ENCODE data around the gene SLC37A1. TPM values are rescaled to one million over a fixed set of nuclear protein-coding genes. Genes with fewer than 3 reads are reported as not detected.
A peak's percentile ranks its signal among the peaks of the same experiment; 100 is the strongest.

Gene SLC37A1
- total and polyA plus RNA-seq, 8 donors, result 8.9 to 26.8 (median 10.5) TPM

DNA sequence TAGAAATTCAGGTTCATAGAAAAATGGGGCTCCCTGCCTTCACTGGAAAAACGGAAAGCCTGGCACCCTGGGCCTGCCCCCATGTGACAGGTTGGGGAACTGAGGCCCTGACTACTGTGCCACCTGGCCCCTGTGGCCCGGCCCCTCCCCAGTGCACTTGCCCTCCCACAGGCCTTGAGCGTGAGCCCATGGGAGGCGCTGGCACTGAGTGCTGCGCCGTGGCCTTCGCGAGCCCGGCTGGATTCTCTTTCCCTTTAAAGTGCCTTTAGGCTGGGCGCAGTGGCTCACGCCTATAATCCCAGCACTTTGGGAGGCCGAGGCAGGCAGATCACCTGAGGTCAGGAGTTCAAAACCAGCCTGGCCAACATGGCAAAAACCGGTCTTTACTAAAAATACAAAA, 45.7 kb downstream of the SLC37A1 start:
- DNase-seq (peak in 2 of 4 donors; percentile 15 to 47), ATAC-seq (no peak)
- H3K9me3 ChIP-seq, result no peaks in the 10 kb centered on the region
- no peak overlapping the region for H3K27ac ChIP-seq
- H3K27me3 ChIP-seq, result no peaks in the 10 kb centered on the region
- no peaks in the 10 kb centered on the region for H3K4me1 ChIP-seq
- TF ChIP-seq, protein P1, sequence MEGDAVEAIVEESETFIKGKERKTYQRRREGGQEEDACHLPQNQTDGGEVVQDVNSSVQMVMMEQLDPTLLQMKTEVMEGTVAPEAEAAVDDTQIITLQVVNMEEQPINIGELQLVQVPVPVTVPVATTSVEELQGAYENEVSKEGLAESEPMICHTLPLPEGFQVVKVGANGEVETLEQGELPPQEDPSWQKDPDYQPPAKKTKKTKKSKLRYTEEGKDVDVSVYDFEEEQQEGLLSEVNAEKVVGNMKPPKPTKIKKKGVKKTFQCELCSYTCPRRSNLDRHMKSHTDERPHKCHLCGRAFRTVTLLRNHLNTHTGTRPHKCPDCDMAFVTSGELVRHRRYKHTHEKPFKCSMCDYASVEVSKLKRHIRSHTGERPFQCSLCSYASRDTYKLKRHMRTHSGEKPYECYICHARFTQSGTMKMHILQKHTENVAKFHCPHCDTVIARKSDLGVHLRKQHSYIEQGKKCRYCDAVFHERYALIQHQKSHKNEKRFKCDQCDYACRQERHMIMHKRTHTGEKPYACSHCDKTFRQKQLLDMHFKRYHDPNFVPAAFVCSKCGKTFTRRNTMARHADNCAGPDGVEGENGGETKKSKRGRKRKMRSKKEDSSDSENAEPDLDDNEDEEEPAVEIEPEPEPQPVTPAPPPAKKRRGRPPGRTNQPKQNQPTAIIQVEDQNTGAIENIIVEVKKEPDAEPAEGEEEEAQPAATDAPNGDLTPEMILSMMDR (IDR thresholded peaks at IDR 0.05), result no peak
- intact Hi-C loops (cut with DNase I), result no loop called here
- no peak overlapping the region for H3K4me3 ChIP-seq
- H3K36me3 ChIP-seq, result peaks cover 0 to 99% of the 10 kb centered on the region in 2 donors

GRCh38 chr21:42560517-42561179, 47.0 kb downstream of the SLC37A1 start:
- Histone ChIP-seq H3K4me1 (no peaks in the 10 kb centered on the region), H3K27ac (no peak overlapping the region), H3K4me3 (no peak overlapping the region), H3K9me3 (no peaks in the 10 kb centered on the region), H3K36me3 (peaks cover 0 to 99% of the 10 kb centered on the region in 2 donors), H3K27me3 (no peaks in the 10 kb centered on the region)
- DNase-seq (peak in 1 of 4 donors; percentile 2), ATAC-seq (no peak)
- TF ChIP-seq, protein P1 (IDR thresholded peaks at IDR 0.05), result no peak
- intact Hi-C loops (cut with DNase I), result no loop called here

DNA sequence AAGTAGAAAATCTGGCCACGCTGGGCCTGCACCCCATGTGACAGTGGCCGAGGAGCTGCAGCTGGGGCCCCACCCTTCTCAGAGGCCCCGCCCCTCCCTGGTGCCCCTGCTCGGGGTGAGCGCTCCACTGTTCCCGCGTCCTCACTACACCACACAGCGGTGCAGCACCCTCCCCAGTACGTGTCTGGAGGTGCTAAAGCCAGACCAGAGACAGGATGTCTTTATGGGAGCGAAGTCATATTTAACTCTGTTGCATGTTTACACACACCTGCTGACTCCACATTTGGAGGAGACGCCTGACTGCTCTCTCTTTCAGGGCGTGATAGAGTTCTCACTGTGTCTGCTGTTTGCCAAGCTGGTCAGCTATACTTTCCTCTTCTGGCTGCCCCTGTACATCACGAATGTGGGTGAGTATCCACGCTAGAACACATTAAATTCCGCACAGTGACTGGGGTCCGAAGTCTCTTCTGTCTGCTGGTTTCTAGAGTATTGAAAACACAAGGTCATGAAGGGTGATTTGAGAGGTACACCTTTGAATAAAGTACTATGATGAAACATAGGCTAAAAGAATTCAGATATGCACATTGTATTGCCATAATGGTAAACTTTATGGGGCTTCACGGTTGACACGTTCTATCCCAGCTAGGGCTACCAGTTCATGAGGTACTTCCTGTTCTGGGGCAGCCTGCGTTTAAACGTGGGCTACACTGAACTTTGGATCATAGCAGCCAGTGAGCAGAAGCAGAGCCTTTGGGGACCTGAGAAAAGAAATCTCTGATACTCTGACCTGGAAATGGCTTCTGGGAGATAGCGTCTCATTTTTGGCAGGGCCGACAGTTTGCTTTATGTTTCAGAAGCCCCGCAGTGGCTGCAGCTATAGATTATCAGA, 48.4 kb downstream of the SLC37A1 start:
- Histone ChIP-seq H3K4me1 (peaks cover 0 to 5% of the 10 kb centered on the region in 2 donors), H3K9me3 (no peaks in the 10 kb centered on the region), H3K27ac (no peak overlapping the region), H3K27me3 (no peaks in the 10 kb centered on the region), H3K4me3 (no peak overlapping the region), H3K36me3 (peaks cover 0 to 98% of the 10 kb centered on the region in 2 donors)
- ATAC-seq, result no peak
- TF ChIP-seq, protein P1 (IDR thresholded peaks at IDR 0.05), result no peak
- DNase-seq, result peak in 2 of 4 donors; percentile 24 to 64
- intact Hi-C loops (cut with DNase I), result no loop called here

DNA sequence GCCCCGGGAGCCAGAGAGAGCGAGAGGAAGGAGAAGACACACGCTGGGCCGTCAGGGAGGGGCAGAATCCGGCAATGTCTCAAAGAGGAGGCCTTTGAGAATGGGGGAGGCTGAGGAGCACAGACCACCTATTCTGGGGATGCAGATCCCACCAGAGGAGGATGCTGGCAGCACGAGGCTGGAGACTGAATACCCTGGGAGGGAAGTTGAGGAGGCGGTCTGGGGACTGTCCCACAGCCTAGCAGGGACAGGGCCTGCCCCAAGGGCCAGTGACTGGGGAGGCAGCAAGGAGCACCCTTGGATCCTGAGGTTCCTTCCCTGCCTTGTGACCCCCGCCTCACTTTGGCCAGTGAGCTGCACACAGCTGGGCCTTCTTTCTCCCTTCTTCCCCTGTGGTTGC, 49.2 kb downstream of the SLC37A1 start:
- Histone ChIP-seq H3K27me3 (no peaks in the 10 kb centered on the region), H3K4me3 (no peak overlapping the region), H3K27ac (no peak overlapping the region), H3K4me1 (peaks cover 0 to 8% of the 10 kb centered on the region in 2 donors), H3K9me3 (no peaks in the 10 kb centered on the region), H3K36me3 (peaks cover 0 to 97% of the 10 kb centered on the region in 2 donors)
- ATAC-seq, result no peak
- intact Hi-C loops (cut with DNase I), result no loop called here
- DNase-seq, result peak in 2 of 4 donors; percentile 24 to 48
- TF ChIP-seq, protein P1 (IDR thresholded peaks at IDR 0.05), result no peak

DNA sequence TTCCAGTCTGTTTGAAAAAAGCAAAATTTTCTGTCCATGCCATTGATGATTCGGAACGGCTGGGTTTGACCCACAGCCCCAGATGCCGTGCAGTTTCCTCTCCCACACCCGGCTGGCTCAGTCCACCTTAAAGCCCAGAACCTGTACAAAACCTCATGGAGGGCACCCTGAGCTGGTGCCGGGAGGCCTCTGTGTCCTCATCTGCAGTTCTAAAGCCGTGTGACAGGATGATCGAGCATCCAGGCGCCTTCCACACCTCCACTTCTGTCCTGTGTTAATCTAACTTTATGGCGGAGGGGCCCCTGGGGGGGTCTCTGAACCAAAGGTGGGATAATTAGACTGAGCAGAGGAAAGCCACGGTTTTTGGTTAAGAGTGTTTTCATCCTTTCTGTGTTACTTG, 49.6 kb downstream of the SLC37A1 start:
- peaks cover 0 to 8% of the 10 kb centered on the region in 2 donors for H3K4me1 ChIP-seq
- H3K36me3 ChIP-seq, result peaks cover 0 to 97% of the 10 kb centered on the region in 2 donors
- H3K27me3 ChIP-seq, result no peaks in the 10 kb centered on the region
- no peaks in the 10 kb centered on the region for H3K9me3 ChIP-seq
- ATAC-seq (no peak), DNase-seq (peak in 2 of 4 donors; percentile 1 to 30)
- intact Hi-C loops (cut with DNase I), result no loop called here
- TF ChIP-seq, protein P1 (IDR thresholded peaks at IDR 0.05), result no peak
- H3K4me3 ChIP-seq, result no peak overlapping the region
- no peak overlapping the region for H3K27ac ChIP-seq
